GM12878 (cell line): ENCODE measurements around the gene RPGRIP1L. TPM values are rescaled to one million over a fixed set of nuclear protein-coding genes. Genes with fewer than 3 reads are reported as not detected.

Source experiments
- ATF7 ChIP-seq: fragments of 450-650 bp; IDR thresholded peaks from 2 replicates; pipeline ENCODE4 v1.6.1; 2016; ENCODE audit warnings: low read depth, mild to moderate bottlenecking
- CHD1 ChIP-seq: IDR thresholded peaks from 2 replicates; pipeline ENCODE4 v1.6.1; 2012; ENCODE audit warnings: low read depth, low read length, improper control_type of control experiment
- E2F8 ChIP-seq: fragments of 450-650 bp; IDR thresholded peaks from 2 replicates; pipeline ENCODE4 v1.6.1; 2018; ENCODE audit warnings: mild to moderate bottlenecking, low read depth, moderate library complexity; ENCODE audit not compliant: partially characterized antibody
- NFYB ChIP-seq: IDR thresholded peaks from 2 replicates; pipeline ENCODE4 v1.6.1; 2011; ENCODE audit warnings: low read depth, mild to moderate bottlenecking, low read length, improper control_type of control experiment, moderate library complexity; ENCODE audit not compliant: insufficient read depth
- NR2F1 ChIP-seq: fragments of 450-650 bp; conservative IDR thresholded peaks from 2 replicates; pipeline ENCODE4 v1.6.1; 2017; ENCODE audit warnings: mild to moderate bottlenecking
- SKIL ChIP-seq: fragments of 450-650 bp; IDR thresholded peaks from 2 replicates; pipeline ENCODE4 v1.6.1; 2017; ENCODE audit warnings: mild to moderate bottlenecking, low read depth, inconsistent platforms; ENCODE audit not compliant: poor library complexity, severe bottlenecking
- SUPT20H ChIP-seq: IDR thresholded peaks from 2 replicates; pipeline ENCODE4 v1.6.1; 2011; ENCODE audit warnings: low read depth, mild to moderate bottlenecking, low read length, moderate library complexity, borderline replicate concordance; ENCODE audit not compliant: control insufficient read depth
- TARDBP ChIP-seq: IDR thresholded peaks from 2 replicates; pipeline ENCODE4 v1.6.1; 2016; ENCODE audit warnings: borderline replicate concordance
- TBL1XR1 ChIP-seq: IDR thresholded peaks from 2 replicates; pipeline ENCODE4 v1.6.1; 2012; ENCODE audit warnings: low read depth, low read length, improper control_type of control experiment
- ZBTB40 ChIP-seq: fragments of 450-650 bp; IDR thresholded peaks from 2 replicates; pipeline ENCODE4 v1.6.1; 2016; ENCODE audit warnings: mild to moderate bottlenecking, moderate library complexity, borderline replicate concordance
- ZNF274 ChIP-seq: IDR thresholded peaks from one replicate; pipeline ENCODE4 v1.8.0; 2011; ENCODE audit not compliant: insufficient read length, insufficient read depth
- polyA plus RNA-seq, 11 experiments: library from polyadenylated mRNA; depleted of rRNA in 4 of 11; unstranded in 6 of 11; stranded (reverse) in 5 of 11; fragments of >200 nt; fragmentation: Nextera tagmentation in 4 of 11; fragmentation: Illumina TruSeq in 1 of 11; extraction: Ambion mirVana in 4 of 11; extraction: Trizol in 1 of 11; gene quantifications; 1 replicate in 1 of 11; 2 replicates in 10 of 11; pipeline versions ENCODE4 v1.2.1 to v1.2.3, GENCODE V29; 2011 to 2016; ENCODE audit warnings: inconsistent platforms in 2 of 11, missing spikeins in 2 of 11, low read depth in 1 of 11
- total RNA-seq, 4 experiments: library from RNA; depleted of rRNA in 3 of 4; stranded (reverse); fragments of >200 nt in 3 of 4; fragmentation: Illumina TruSeq in 1 of 4; extraction: Trizol in 1 of 4; gene quantifications; 2 replicates each; pipeline versions ENCODE4 v1.2.1 to v1.2.3, GENCODE V29; 2013 to 2021

RPGRIP1L gene
- total and polyA plus RNA-seq, 10 of the 15 experiments (the other 5 are each of a cell fraction or from before 2014, with no cell fraction given), result 3.5 to 9.6 (median 4.4) TPM

- no peak for TF ChIP-seq E2F8
- no peak for TF ChIP-seq ATF7
- no peak for TF ChIP-seq ZNF274
- no peak for TF ChIP-seq ZBTB40
- TF ChIP-seq TBL1XR1, result no peak
- no peak for TF ChIP-seq SKIL
- TF ChIP-seq CHD1, result no peak
- TF ChIP-seq NR2F1, result no peak
- no peak for TF ChIP-seq SUPT20H
- TF ChIP-seq TARDBP, result no peak
- TF ChIP-seq NFYB, result no peak
Measured at GRCh38 chr16:53712065-53712464, 8.4 kb upstream of the RPGRIP1L start (continued).
